ENCODE data around the gene SLC25A11.

DNA sequence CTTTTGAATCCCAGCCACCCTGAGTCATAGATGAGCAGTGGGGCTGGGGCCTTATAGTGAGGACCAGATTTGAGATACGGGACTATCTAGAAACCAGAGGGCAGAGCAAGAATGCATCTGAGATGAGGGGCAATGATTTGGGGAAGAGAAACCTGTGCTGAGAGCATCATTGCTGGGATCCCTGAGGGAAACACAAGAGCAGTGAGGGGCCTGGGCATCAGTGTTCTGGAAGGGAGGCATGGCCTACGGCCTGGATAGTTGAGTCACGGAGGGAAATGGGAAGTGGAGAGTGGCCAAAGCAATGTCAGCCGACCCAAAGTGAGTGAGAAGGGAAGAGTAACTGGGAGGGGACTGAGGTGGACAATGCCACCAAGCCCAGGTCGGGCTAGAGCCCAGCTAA is 42.5 kb upstream of the SLC25A11 start:
- TF ChIP-seq, protein P1, sequence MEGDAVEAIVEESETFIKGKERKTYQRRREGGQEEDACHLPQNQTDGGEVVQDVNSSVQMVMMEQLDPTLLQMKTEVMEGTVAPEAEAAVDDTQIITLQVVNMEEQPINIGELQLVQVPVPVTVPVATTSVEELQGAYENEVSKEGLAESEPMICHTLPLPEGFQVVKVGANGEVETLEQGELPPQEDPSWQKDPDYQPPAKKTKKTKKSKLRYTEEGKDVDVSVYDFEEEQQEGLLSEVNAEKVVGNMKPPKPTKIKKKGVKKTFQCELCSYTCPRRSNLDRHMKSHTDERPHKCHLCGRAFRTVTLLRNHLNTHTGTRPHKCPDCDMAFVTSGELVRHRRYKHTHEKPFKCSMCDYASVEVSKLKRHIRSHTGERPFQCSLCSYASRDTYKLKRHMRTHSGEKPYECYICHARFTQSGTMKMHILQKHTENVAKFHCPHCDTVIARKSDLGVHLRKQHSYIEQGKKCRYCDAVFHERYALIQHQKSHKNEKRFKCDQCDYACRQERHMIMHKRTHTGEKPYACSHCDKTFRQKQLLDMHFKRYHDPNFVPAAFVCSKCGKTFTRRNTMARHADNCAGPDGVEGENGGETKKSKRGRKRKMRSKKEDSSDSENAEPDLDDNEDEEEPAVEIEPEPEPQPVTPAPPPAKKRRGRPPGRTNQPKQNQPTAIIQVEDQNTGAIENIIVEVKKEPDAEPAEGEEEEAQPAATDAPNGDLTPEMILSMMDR (IDR thresholded peaks at IDR 0.05; ENCODE audit: insufficient read depth, low read depth, low read length), result no peak
- TF ChIP-seq EZH2 (IDR thresholded peaks at IDR 0.05; ENCODE audit: insufficient read depth, low read length), result no peak

Data from astrocyte (in vitro differentiated cells and primary cell).